ENCODE data around the gene PARD3B.

The PARD3B gene

DNA sequence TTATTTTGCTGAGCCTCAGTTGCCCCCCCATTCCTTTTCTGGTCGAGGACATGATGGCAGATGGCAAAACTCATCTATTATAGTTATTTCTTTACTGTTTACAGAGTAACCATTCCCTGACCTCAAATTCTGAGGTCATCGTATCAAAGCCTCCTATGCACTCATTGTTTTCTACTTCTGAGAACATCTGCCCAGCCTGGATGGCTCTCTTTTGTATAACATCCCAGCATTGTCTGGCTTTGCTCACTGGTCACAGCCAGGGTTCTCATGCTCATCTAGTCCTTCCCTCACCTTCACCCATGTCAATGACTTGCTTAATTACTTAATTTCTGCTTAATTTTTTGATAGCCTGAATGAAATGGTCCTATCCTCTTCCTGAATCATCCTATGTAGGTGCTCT is 472.1 kb downstream of the PARD3B start:
- DNase-seq (ENCODE audit: low read depth) = no peak

DNA sequence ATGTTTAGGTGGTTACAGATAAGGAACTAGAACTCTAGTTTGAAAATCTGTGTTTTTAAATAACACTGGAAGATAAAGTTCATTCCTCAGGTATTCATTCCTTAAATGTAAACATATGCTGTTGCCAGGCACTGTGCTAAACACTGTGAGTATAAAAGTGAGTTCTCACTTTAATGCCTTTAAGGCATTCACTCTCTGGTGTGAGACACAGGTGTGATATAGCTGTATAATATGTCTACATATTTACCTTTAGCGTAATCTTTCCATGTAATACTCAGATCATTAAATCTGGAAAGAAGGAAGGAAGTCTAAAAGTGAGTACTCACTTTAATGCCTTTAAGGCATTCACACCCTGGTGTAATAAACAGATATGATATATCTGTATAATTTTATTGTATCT is 472.6 kb downstream of the PARD3B start:
- DNase-seq (ENCODE audit: low read depth) = no peak

DNA sequence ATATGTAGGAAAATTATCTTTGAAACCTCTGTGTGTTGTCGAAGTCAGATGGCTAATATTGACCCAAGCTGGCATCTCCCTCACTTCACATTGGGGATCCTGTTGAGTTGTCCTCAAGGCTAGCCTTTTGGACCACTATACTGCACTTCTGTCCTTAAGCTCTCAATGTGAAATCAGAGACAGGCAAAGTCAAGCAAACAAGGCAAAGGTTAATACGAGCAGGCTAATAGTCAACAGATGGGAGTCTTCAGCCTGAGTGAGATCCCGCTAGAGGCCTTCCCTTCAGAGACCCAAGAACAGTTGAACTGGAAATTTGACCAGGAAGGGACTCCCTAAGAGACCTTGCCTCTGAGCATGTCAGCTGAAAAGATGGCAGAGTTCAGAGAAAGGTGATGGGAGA is 475.4 kb downstream of the PARD3B start:
- no peak for DNase-seq (ENCODE audit: low read depth)

DNA sequence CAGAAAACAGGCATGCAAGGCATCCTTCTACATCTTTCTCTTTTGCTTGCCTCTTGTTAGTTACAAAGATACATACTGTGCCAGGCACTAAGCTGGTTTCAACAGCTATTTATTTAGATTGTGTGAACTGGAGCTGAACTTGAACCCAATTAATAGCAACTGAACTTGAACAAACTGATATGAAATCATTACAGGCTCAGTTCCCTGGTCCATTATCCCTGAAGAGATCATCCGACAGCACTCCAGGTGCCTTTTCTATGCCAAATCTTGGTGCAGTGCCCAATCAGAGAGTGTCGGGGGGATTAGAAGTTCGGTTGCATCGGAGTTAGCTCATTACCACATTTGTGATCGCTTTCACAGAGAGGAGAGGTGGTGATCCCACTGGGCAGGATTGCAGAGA is 477.6 kb downstream of the PARD3B start:
- DNase-seq (ENCODE audit: low read depth) = no peak

DNA sequence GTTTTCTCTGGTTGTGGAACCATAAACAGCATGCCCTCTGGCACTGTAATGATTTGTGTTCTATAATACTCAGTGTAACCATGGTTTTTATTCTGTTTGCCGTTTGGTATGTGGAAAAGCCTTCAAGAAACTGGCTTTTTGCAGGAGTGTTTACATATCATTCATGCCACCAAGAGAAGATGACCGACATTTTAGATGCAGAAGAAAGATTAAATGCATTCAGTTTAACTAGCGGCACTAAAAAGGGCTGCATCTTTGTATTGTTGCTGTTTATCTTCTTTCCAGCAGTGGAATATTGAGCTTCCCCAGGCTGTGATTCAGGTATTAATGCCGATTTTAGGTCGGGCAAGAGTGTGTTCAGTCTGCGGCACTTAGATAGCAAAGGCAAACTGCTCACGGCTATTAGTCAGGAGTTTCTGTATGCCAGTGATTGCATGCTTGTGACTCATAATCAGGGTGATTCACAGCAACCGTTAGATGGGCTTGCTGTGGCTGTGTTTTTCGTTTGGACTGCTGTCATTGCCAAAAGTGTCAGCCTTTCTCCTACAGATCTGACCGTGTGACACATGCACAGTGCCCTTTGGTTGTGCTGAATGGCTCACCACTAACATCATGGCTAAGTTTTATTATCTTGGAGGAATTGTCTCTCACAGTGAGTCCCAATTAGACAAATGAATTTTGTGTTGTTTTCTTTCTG is 479.7 kb downstream of the PARD3B start:
- DNase-seq (ENCODE audit: low read depth) = peak; percentile 1

DNA sequence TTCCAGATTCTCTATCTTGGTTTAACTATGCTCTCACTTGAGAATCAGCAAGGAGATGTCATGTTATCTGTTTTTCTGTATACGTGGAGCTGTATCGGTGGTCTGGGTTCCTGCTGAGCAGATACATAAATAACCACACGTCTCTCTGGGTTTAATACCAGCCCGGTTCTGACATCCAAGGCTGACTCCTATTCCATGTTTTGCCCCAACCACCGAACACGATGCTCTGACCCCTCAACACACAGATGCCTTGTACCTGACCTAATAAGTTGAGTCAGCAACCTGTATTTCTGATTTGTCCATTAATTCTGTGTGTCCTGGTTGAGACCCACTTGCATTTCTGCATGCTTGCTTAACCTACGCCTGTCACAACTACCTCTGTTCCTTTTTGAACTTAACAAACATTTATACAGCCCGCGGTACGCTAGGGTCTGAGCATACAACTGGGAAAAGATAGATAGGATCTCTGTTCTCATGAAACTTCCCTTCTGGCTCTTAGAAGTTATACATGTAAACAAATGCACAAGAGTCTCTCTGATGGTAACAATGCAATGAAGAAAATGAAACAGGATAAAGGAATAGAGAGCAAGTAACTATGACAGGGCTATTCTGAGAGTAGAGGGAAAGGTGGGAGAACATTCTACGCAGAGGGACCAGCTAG is 480.4 kb downstream of the PARD3B start:
- no peak for DNase-seq (ENCODE audit: low read depth)

DNA sequence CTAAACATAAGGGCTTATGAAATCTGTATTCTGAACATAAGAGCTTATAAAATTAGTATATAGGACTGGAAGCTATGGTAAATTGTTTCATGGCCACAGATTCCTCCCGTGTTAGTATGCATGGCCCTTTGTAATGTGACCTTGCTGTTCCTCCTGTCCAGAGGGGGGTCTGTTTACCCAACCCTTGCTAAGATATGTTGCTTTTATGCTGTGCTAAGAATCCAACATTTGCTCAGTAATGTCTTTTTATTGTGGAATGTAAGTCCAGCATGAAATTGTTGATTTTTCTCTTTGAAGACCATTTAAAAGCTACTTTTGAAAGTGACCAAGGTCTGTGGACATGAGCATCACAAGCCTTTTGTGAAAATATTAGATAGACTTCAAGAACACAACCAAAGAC is 485.4 kb downstream of the PARD3B start:
- no peak for DNase-seq (ENCODE audit: low read depth)

DNA sequence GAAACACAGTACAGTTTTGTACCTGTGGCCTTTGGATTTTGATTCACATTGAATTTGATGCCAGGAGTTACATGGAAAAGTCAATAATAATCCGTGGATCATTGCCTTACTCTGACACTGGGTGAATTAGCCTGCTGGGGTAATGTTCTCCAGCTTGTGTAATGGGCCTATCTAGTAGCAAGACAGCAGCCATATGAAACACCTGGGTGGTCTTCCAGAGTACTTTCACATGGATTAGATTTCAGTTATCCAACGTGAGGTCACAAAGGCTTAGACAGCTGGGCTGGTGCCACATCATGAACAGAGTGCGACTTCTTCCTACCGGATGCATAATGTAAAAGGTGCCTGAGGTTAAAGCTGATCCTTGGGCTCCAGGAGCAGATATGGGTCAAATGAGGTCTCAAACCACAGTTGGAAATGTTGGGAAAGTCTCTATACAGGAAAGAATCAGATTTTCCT is 486.8 kb downstream of the PARD3B start:
- no peak for DNase-seq (ENCODE audit: low read depth)

DNA sequence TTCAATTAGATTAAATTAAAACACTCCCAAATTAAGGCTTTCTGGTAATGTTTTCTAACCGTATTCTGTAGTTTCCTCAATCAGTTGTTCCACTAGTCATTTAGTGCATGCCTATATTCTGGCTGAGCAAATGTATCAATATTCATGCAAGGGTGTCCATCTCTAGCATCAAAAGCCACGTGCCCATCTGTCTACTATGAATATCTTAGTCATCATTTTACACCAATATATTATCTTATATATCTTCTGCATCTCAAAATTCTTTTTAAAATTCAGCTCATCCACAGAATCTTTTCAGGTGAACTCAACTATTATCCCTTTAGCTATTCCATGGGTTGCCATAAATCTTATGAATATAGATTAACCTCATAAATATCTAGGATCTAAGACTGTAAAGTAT is 488.2 kb downstream of the PARD3B start:
- no peak for DNase-seq (ENCODE audit: low read depth)

DNA sequence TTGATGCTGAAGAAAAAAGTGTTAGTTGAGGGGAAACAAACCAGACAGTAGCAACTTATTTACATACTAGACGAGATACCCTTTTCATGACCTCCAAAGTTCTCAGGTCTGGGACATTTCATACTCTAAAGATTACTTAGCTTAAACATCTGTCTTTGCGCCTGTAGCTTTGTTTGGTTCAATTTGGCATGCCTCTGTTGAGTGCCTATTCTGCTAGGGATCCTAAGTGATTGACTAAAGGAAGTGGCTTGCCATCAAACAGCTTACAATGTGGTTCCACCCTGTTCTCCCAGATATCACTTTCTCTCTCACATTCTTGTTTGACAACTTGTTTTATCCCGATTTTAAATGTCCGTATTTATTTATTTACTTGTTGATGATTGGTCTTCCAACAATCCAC is 488.8 kb downstream of the PARD3B start:
- no peak for DNase-seq (ENCODE audit: low read depth)

DNA sequence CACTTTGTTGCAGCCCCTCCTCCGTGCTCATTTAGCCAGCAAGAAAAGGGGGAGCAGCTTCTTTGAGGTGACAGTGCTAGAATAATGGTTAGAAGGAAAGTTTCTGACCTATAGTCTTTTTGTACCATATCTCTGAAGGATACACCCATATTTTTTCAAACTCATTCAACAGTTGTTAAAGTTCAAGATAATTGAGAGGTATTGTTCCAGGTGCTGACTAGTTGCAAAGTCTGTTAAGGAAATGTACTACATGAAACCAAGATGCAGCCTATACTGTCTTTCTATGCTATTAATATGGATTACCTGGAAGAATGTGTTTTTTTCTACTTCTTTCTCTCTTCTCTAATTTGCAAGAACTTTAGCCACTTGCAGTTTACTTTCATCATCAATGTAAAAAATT is 495.0 kb downstream of the PARD3B start:
- DNase-seq (ENCODE audit: low read depth) = no peak

DNA sequence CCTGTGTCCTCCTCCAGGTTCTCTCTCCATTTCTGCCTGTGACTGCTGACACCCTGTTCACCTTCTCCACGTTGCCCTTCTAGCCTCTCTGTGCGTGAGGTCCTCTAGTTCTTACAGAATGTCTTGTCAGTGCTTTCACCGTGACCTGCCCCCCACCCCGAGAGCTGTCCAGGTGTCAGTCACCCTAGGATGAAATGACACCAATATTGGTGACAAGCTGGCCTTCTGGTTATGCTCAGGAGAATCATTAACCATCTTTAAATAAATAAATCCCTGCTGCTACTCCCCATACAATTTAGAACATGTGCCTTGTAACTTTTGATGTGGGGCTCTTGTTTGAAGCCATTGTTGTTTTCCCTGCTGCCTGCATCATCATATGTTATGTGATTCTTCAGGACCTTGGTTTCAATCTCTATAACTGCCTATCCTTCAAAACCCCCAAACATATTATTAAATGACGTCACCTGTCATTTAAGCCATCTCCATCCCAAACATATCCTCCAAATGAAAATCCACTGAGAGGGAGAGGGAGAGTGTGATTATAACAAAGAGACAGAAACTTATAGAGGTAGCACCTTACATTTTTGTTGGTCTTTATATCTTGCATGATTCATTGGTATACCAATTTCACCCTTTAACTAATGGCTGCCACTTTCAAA is 496.3 kb downstream of the PARD3B start:
- no peak for DNase-seq (ENCODE audit: low read depth)

DNA sequence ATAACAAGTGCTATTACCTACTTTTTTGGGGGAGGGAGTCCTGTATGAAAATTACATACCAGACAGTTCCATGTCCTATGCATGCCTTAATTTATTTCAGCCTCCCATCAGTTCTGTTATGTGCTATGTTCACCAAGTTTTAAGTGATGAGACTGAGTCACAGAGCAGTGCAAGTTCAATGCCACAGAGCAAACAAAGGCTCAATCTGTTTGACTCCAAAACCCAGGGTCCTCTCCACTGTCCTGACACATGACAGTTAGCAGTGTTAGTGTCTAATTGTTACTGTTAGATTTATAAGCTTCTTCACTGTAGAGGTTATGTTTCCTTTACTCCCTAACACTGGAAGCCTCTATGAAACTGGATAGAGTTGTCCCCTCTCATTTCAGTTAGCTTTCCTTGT is 498.0 kb downstream of the PARD3B start:
- no peak for DNase-seq (ENCODE audit: low read depth)

DNA sequence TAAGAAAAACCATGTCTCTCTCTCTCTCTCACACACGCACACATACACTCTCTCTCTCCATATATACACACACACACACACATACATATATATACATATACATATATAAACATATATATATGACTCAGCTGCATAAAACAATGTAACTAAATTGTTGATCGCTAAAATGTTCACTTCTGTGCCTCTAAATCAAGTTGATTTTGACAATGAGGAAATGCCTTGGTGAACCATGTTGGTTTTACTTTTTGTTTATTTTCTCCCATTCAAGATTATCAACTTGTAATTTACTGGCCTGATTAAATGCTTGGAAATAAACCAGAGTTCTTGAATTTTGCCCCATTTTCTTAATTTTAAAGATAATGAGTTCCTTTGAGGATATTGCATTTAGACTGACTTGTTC is 500.4 kb downstream of the PARD3B start:
- no peak for DNase-seq (ENCODE audit: low read depth)

DNA sequence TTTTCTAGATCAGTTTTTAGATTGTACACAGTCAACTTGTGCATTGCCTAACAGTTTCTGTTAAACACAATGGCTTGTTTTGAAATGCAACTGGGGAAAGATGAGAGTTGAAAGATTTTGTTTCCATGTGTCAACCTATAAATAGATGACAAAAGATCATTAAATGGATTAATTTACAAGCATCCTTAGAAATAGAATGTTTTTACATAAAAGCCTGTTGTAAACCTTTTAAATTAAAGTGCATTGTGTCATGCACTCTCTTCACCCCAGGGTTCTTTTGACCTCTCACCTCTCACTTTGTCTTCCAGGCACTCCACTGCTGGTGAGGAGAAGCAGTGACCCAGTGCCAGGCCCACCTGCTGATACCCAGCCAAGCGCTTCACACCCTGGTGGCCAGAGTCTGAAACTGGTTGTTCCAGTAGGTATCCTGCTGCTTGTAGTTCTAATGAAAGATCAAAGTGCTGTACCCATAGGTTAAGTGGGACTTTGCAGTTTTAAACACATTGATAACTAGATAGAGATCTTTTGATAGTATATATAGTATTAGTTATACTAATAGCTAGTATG is 502.1 kb downstream of the PARD3B start:
- DNase-seq (ENCODE audit: low read depth) = no peak

DNA sequence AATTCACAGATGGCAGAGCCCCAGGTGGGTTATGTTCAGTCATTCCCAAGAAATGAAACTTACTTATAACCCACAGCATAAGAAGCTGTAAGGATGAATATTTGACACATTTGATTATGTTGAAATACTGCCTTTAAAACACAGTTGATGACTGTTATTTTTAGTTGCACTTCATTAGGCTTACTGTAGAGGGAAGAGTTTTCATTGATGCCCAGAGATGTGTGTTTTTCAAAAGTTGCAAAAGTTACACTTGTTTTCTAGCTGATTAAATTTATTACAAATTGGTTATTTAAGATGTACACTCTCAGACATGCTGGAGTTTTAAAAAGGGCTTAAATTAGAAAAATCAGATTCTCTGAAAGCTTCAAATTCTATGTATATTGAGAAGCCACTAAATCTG is 506.1 kb downstream of the PARD3B start:
- DNase-seq (ENCODE audit: low read depth) = no peak

DNA sequence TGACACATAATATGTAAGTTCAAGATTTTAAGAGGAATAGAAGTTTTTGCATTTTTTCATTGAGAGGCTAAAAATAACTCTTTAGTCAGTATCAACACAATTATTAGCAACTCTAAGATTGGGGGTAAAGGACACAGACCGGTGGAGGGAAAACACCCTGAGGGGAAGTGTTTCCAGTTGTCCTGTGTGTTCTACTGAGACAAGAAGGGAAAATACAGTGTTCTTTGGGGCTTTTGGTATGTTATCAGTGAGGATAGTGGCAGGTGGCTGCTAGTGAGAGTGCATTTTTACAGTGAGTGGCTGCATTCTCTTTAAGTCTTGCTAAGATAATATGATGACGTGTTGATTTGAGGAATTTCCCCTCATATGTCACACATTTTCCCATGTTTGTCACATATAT is 507.5 kb downstream of the PARD3B start:
- DNase-seq (ENCODE audit: low read depth) = no peak

DNA sequence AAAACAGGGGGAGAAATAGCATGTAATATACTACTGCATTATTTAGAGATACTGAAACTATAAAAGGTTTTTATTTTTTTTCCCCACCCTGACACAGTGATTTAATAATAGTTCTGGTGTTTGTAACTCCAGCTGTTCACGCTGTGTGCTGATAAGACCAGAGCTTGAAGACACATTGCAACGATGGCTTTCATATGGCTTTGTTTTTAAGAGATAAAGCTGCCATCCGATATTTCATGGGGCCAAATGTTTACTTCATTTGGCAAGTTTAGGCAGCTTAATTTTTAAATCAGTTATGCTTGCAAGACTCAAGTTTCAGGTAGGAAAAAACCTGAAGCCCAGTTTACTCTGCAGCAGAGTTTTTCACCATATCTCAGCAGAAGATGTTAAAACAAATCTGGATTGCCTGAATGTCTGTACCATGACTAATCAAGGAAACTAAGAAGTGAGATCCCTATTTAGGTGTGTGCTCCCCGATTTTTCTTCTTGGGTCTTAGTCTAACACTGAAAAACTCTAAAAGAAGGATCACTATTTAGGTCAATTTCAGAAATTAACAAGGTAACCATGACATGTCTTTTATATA is 508.6 kb downstream of the PARD3B start:
- no peak for DNase-seq (ENCODE audit: low read depth)

DNA sequence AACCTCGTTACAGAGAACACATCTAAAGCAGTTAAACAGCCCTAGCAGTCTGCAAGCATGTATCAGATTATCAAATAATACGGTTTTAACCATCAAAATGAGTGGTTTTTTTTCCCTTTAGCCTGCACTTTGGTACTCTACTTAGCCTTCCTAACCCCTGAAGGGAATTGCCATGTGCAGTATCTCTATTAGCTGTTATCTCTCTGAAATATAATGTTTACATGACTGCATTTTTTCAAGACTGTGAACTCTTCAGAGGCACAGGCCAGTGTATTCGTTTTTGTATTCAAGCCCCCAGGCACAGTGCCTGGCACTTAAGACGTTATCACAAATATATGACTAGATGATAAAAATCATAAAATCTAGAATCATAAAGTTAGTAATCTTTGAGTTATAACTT is 509.5 kb downstream of the PARD3B start:
- no peak for DNase-seq (ENCODE audit: low read depth)

DNA sequence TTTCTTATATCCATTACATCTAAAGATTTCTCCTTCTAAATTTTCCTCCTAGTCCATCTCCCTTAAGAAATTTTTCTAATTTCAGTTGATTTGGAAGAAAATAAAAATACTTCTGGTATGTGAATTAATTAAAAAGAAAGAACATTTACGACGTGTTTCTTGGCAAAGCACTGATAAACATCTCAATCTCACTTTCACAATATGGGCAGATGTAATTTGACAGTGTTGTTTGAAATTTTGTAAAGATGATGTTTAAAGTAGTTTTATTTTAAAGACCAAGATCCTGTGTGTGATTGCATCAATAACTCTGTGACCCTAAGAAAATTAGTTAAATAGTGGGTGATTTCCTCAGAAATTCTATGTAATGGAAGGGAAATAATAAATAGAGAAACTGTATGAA is 510.0 kb downstream of the PARD3B start:
- no peak for DNase-seq (ENCODE audit: low read depth)

DNA sequence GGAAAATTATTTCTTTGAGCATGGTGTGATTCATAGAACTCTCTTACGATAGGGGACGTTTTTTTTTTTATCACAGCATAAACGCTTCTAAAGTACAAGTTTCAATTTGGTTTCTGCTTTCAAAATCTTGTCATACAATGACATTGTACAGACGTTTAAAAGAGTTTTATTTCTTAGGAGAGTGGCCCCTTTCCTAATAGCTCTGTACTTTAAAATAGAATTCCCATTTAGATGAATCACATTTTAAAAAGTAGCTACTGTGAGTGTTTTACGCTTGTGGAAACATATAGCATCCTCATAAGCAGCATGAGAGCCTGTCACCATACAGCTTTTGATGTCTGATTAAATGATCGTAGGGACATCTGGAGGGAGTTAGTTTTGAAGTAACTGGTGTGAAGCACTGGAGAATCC is 510.9 kb downstream of the PARD3B start:
- no peak for DNase-seq (ENCODE audit: low read depth)

DNA sequence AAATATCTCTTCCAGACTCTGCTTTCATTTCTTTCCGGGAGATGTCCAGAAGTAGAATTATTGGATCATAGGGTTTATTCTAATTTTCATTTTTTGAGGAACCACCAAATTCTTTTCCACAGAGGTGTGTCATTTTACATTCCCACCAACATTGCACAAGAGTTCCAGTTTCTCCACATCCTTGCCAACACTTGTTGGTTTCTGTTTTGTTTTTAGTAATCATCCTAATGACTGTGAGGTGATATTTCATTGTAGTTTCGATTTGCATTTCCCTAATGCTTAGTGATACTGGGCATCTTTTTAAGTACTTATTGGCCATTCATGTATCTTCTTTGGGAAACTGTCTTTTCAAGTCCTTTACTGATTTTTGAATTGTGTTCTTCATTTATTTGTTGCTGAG is 513.1 kb downstream of the PARD3B start:
- DNase-seq (ENCODE audit: low read depth) = no peak

DNA sequence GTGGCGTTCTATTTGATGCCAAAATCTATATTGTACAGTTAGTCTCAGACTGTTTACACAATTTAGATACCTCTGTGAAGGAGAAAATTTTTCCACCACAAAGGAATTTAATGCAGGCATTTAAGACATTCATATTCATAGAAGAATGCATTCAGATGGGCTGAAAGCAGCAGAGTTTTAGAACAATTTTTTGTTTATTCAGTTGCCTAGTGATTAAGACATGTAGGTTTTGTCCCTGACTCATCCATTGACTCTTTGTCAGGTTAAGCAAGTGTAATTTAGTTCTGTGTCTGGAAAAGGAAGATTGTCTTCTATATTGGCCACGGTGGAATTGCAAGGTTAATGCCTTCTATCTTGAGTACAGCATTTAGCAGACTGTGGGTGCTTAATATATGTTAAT is 515.0 kb downstream of the PARD3B start:
- no peak for DNase-seq (ENCODE audit: low read depth)
